ENCODE measurements around the gene ULK1.

Gene ULK1

DNA sequence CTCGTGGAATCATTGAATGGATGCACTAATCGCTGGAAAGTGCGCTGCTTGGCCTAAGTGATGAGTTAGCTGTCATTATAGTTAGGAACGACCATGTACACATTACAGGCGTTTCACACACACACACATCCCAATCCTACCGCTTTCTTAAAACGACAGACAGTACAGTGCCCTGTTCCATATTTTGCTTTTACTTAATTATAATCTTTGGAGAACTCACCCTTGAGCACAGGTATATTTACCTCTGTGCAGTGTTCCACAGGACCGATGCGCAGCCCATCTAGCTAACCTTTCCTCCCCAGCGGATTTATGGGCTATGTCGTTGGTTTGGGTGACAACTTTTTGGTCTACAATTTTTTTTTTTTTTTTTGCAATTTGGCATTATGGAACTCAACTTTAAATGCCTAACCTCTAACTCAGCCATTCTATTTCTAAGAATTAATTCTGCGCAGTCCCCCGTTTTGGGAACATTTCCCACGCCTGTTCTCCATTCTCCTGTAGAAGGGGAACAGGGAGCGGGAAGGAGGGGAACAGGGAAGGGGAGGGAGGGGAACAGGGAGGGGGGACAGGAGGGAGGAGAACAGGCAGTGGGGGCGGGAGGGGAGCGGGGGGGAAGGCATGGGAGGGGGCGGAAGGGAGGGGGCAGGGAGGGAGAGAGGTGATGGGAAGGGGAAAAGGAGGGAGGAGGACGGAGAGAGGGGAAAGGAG, 663 bp upstream of the ULK1 start:
- DNase-seq: peak; percentile 4

DNA sequence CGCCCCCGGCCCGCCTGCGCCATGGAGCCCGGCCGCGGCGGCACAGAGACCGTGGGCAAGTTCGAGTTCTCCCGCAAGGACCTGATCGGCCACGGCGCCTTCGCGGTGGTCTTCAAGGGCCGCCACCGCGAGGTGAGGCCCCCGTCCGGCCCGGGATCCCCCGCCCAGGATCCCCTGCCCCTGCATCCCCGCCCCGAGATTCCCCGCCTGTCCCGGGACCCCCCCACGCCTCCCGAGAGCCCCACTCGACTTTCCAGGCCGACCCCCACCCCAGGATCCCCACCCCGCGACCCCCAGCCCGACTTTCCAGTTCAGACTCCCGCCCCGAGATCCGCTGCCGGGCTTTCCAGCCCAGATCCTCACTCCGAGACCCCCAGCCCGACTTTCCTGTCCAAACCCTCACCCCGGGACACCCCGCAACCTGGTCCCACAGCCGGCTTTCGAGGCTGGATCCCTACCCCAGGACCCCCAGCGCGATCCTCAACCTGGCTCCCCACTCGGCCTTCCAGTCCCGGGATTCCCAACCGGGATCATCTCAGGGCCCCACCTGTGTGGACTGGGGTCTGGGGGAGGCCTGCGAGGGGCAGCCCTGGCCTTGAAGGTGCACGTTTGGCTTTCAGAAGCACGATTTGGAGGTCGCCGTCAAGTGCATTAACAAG, 688 bp downstream of the ULK1 start:
- DNase-seq: no peak

DNA sequence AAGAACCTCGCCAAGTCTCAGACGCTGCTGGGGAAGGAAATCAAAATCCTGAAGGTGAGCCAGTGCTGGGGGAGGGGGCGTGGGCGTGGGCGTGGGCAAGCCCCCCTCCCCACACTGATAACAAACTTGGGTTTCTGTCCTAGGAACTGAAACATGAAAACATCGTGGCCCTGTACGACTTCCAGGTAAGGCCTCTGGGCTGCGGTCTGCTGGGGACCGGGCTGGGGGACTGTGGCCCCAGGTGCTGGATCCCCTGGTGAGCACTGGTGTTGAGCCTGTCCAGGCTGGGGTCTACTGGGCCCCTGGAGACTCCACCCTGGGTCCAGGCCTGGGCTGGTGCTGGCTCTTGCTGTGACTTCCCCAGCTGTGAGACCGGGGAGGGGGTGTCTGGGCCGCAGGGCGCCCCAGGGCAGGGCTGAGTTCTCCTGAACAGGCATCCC, 1.2 kb downstream of the ULK1 start:
- peak; percentile 5 for DNase-seq

DNA sequence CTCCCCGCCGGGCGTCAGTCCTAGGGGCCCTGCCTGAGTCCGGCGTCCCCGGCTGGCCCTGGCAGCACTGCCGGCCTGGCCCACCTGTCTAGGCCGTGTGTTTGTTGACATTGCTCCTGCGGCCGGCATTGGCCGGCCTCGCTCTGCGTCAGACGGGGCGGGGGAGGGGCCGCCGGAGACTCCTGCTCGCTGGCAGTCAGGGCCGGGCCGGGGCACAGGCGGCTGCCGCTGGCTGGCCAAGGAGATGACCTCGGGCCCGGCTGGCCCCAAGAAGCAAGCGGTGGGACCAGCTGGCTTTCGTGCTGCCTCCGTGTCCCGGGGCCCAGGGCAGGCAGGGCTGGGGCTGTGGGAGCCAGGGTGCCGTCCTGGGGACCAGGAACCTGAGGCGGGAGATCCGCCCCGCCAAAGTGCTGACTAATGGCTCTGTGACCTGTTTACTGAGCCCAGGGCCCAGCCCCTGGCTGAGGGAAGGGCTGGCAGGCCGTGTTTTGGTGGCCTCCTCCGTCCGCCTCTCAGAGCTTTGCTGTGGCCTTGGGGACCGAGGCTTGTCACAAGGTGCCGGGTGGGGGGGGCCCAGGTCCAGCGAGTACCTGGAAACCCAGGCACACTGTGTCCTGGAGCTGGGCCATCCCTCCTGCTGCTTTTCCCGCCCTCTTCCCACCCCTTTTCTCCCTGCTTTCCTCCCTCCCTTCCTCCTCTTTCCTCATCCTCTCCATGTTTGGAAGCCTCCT, 1.8 kb downstream of the ULK1 start:
- peak; percentile 80 for DNase-seq

DNA sequence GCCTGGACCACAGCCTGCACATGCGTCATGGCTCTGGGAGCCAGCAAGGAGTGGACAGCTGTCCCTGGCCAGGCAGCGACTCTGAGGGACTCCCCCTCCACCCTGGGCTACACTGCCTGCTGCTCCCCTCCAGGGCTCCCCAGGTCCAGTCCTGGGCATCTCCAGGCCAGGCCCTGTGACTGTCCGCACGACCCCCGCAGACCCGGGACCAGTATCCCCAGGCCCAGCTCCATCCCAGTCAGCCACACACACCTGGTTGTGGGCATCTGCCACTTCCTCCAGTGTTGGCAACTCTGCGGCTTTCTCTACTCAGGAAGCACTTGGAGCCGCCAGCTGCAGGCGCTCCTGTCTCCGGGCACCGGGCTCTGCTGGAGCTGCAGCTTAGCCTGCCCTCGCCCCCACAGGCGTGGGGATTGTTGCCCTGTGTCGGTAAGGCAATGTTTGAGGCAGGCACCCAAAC, 2.4 kb downstream of the ULK1 start:
- DNase-seq: no peak

DNA sequence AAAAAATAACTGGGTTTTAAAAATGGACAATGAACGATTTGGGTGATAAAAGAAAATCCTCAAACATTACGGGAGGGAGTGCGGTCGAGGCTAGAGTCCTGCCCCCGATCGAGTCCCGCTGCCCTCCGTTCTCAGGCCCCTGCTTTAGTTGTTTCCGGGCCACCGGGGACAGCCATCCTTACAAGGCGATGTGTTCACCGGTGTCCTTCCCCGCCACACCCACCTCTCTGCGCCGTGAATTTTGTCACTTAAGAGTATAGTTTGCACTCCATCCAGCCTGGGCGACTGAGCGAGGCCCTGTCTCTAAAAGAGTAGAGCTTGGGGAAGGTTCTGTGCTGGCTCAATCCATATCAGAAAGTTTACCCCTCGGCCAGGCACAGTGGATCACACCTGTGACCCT, 2.9 kb downstream of the ULK1 start:
- DNase-seq: no peak

DNA sequence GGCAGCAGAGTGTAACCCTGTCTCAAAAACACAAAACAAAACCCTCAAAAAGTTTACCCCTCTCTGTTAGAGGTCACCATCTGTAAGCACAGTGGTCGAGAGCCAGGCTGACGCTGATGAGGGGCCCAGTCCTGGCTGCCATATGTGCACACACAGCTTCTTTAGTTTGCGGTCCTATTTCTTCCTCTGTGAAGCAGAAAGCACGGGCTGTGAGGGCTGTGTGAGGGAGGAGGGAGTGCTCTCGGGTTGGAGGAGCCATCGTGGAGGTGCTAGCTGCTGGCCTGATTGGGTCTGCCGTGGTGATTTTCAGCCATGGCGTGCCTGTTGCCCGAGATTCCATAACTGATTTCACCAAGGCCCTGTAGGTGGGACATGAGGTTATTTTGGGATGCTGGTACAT, 3.5 kb downstream of the ULK1 start:
- no peak for DNase-seq

DNA sequence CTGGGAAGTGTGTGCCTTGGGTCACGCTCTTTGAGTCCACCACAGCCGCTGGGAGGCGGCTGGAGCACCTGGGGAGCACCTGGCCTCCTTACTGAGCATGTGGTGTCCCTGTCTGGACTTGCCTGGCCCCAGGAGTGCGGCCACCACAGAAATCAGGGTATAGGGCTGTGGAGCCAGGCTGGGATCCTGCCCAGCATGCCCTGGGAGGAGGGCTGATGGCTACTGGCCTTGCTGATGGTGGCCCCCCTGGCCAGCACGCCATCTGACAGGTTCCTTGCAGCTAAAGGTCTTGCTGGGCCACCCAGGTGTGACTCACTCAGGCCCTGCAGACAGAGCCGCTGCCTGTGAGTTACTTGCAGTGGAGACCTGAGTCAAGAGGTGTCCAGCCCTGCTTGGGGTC, 6.0 kb downstream of the ULK1 start:
- no peak for DNase-seq

DNA sequence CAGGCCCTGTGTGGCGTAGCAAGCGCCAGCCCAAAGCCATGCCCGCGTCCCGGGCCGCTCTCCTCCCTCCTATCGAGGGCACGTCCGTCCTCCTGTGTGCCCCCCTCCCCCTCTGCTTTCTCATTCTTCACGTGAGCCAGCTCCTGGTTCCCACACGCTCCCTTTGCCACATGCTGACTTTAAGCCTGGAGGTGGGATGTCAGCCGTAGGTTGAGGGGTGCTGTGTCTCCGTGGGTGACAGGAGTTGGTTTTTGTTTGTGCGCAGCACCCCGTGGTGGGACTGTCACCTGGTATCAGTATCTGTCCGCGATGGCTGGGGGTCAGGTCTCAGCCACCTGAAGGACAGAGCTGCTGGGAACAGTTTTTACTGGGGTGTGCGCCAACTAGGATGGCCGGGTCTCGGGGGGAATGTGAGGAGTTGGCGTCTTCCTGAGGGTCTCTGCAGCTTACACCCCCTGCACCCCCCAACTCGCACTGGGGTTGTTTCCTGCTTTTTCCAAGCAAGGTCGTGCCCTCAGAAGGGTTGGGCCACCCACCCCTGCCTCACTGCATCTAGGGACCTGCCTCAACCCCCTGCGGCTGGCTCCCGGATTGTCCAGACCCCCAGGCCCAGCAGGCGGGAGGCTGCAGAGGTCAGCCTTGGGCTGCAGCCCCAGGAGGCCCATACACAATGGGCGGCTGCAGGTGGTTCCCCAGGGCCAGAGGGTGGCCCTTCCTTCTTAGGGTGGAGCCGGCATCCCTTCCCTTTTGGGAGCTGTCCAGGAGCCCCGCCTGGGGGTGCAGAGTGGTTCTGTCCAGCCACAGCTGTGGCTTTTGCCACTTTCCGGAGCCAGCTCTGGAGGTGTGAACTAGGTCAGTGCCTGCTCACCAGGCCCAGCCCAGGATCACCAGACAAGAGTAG, 7.3 kb downstream of the ULK1 start:
- DNase-seq: no peak

DNA sequence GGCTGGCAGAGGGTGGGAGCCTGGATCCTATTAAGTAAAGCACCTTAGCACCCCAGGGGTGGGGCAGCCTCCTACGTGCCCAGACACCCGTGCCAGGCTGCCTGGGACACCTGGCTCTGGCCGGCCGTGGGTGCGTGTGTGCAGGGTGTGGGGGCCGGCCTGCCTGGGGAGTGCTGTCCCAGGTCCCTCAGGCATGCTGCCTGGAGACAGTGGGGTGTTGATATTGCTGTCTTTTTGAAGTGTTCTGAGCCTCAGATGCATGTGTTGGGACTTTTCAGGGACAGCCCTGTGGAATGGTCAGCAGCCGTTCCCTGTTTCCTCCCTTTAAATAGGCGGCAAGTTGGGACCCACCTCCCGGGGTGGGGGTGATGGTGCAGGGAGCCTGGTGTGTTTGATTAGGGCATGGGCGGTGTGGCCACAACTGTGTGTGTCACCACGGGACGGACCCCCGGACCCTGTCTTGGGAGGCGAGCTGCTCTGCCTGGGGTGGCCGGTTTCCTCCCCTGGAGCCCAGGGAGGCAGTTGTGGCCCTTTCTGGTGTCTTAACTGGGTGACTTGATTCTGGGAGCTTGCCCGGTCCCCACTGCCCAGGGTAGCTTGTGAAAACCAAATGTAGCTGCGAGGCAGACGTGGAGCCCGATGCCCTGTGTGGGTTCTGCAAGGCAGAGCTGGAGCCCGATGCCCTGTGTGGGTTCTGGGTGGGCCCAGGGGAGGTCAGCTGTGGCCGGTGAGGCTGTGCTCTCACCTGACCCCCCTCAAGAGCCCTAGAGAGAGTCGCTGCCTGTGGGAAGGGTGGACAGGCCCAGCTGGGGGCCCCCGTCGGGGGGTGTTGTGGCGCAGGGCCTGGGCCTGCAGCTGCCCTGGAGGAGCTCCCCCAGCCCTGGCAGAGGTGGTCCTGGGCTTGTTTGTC, 8.2 kb downstream of the ULK1 start:
- DNase-seq: no peak

DNA sequence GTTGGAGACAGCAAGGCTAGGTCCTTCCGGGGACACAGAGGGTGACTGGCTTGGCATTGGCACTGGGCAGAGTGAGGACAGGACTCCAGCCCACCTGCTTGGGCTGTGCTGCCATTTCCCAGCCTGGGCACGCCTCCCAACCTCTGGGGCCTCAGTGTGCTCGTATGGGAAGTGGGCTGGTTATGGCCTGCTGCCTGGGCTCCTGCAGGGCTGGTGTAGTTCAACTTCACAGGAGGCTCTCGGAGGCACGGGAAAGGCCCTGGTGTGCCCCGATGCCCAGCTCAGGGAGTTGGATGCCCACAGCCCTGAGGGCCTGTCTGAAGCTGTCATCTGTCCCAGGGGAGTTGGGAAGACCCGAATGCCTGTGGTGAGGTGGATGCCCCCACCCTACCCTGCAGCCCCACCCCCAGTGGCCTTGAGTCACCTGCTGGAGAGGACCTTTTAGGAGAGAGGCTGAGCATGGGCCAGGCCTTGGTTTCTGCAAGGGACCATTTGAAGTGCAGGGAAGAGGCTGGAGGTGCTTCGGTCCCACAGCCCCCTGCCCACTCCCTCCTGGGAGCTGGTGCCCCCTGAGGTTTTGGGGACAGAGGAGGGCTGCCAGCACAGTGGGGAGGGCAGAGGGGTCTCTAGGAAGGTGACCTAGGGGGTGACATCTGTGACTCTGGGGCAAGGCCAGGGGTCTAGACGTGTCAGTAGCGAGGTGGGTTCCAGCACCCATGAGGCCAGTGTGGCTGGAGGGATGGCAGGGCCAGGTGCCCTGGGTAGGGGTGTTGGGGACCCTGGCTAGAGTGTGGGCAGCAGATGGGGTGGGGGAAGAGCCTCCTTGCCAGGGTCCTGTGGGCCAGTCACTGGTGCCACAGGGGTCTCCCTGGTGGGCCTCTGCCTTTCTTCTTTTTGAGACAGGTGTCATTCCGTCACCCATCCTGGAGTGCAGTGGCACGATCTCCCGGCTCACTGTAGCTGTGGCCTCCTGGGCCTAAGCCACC, 9.1 kb downstream of the ULK1 start:
- DNase-seq: no peak

DNA sequence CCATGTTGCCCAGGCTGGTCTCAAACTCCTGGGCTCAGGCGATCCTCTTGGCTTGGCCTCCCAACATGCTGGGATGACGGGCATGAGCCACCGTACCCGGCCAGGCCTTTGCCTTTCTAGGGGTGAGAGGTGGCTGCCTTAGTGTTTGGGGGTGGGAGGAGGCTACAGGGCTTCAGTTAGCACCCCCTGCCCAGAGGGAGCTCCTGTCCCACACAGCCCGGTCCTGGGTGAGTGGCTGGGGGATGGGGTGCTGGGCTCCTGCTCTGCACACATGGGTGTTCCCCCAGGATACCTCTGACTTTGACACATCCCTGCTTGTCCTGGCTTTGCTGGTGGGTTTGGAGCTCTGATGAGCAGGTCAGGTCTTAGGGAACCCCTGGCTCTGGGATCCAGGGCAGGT, 9.9 kb downstream of the ULK1 start:
- no peak for DNase-seq

DNA sequence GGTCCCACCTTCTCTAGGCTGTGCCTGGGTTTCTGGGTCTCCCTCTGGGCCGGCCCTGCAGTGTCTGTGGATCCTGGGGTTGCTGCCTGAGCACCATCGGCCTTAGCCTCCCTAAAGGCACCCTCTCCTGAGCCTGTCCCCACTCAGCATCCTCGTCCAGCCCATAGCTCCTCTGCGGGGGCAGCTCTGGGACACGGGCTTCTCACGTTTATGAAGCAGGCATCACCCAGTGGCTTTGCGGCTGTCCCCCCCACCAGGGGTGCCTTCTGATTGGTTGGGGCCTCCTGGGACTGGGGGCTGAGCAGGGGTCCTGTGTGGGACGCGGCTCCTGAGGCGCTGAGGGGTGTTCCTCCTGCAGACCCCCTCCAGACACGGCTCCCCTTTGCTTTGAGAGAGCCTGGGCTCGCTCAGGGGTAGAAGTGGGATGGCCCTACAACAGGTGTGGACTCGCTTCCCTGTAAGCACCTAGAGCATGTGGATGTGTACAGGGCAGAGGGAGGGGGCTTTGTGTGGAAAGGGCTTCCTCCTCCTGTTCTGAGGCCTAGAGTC, 10.7 kb downstream of the ULK1 start:
- DNase-seq: no peak

DNA sequence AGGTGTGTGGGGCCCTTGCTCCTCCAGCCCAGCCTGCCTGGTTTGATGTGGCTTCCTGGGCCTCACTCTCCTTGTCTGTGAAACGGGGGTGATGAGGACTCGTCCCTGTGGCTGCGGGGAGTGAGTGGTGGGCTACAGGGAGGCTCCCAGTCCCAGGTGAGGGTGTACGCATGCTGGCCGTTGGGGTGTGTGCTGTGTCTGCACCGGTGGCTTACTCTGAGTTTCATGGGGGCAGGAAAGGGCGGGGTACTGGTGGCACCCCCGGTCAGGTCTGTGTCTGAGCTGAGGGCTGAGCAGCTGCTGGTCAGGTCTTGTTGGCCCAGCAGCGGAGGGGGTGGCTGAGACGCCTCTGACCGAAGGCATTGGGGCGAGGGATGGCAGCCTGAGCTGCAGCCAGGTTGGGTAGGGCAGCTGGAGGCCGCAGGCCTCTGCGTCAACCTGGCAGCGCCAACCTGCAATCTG, 11.2 kb downstream of the ULK1 start:
- DNase-seq: no peak

DNA sequence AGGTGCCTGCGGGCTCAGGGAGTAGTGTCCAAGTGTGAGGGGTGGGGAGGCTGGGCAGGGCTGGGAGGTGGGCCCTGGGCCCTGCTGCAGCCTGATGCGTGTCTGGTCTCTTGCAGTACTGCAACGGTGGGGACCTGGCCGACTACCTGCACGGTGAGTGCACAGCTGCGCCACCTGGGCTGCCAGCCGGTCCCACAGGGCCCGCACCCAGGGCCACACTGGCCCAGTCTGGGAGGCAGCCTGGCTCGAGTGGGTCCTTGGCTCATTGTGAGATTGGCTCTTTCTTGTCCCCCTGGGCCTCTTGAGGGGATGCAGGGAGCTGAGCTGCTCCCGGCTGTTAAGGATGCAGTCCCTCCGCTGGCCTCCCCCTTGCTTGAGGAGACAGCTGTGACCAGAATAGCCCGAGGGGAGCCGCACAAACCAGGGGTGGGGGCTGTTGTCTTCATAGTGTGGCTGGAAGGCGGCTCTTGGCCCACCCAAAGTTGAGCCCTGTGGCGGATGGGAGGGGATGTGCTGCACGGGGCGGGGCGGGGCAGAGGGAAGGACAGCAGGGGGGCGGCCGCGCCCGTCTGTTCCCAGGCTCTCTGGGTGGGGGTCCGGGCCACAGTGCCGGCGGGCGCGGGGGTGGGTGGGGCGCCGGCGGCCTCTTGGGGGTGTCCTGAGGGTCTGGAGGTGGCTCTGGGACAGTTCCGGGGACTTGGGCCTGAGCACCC, 13.1 kb downstream of the ULK1 start:
- no peak for DNase-seq

DNA sequence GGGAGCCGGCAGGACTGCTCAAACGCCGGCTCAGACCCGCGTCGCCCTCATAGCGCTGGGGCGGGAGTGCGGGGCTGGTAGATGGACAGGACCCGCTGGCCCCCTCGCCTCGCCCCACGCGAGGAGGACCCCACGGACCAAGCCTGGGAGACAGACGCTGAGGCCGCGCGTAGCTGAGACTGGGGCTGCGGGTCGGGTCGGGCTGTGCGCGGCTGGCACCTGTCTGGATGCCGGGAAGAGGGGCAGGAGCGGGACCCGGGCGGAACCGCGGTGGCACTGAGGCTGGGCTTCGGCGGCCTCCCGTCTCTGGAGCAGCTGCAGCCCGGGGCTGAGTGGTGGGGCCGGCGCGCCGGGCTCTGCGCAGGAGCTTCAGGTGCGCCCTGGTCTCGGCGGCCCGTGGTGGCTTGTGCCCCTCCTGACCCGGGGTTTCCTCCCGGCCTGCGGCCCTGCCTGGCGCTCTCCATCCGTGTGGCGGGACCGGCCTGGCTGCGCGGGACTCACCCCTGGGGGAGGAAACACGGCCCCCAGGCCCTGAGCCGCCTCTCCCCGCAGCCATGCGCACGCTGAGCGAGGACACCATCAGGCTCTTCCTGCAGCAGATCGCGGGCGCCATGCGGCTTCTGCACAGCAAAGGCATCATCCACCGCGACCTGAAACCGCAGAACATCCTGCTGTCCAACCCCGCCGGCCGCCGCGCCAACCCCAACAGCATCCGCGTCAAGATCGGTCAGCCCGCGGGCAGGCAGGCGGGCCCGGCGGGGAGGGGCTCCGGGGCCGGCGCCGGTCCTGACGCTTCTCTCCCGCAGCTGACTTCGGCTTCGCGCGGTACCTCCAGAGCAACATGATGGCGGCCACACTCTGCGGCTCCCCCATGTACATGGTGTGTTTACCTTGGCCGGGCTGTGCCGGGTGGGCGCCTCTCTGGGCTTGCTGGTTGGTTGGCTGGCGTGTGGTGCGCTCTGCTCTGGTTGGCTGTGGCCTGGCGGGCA, 14.0 kb downstream of the ULK1 start:
- no peak for DNase-seq

DNA sequence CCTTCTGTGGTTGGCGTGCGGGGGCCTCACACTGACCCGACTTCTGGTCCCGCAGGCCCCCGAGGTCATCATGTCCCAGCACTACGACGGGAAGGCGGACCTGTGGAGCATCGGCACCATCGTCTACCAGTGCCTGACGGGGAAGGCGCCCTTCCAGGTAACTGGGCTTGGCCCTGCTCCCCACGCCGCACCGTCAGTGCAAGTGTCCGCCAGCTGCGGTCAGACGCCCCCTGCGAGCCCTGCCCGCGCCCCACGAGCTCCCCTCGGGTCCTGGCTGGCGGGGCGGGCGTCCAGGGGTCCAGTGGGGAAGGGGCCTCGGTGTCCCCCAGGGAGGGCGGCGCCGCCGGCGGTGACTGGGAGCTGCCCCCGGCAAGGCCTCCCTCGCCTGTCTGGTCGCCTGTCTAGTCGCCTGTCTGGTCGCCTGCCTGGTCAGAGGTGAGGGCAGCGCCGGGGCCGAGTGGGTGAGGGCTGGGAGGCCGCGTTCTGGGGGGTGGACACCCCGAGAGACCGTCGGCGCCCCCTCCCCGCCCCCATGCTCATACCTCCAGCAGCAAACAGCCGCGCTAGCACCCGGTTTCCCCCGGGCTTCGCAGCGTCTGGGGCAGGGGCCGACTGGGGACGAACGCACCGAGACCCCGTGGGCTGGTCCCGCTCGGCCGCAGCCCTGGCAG, 14.8 kb downstream of the ULK1 start:
- DNase-seq: no peak
